Measurements from ENCODE around the gene NOMO2.
"Not testable (repeated sequence)": the region's sequence is repeated elsewhere in the genome, so short reads cannot be mapped to it uniquely, and the experiment has no call there.

Gene NOMO2

GRCh38 chr16:18401159-18401558 lies 160.7 kb downstream of the NOMO2 start:
- not testable (repeated sequence) for H3K4me2 ChIP-seq (ENCODE audit: low read length); H3K79me2 ChIP-seq (ENCODE audit: control insufficient read depth, insufficient read depth, low read length); H4K5ac ChIP-seq (ENCODE audit: low read length); H3K4me3 ChIP-seq (ENCODE audit: low read length); H3K9ac ChIP-seq (ENCODE audit: low read length); H2AK5ac ChIP-seq (ENCODE audit: low read length); H3K36me3 ChIP-seq (ENCODE audit: control insufficient read depth, insufficient read depth, low read length); H3K23ac ChIP-seq (ENCODE audit: low read length); H3K18ac ChIP-seq (ENCODE audit: low read length); DNase-seq; H2BK5ac ChIP-seq (ENCODE audit: low read length); H4K8ac ChIP-seq (ENCODE audit: low read depth, low read length); H3K4ac ChIP-seq (ENCODE audit: low read depth, low read length); H3K79me1 ChIP-seq (ENCODE audit: low read length); H3K27ac ChIP-seq (ENCODE audit: low read depth, low read length); H3K56ac ChIP-seq (ENCODE audit: low read length); H3K4me1 ChIP-seq (ENCODE audit: control insufficient read depth, low read depth, low read length); H2BK15ac ChIP-seq (replicated peaks; ENCODE audit: low read depth); H2BK120ac ChIP-seq (ENCODE audit: low read depth, low read length); H3K27me3 ChIP-seq (ENCODE audit: insufficient read depth, low read length, poor library complexity)
- no CpG with 5 or more reads among the region's 38 CpGs for WGBS (ENCODE audit: extremely low coverage, insufficient coverage, low lambda C conversion rate)

DNA sequence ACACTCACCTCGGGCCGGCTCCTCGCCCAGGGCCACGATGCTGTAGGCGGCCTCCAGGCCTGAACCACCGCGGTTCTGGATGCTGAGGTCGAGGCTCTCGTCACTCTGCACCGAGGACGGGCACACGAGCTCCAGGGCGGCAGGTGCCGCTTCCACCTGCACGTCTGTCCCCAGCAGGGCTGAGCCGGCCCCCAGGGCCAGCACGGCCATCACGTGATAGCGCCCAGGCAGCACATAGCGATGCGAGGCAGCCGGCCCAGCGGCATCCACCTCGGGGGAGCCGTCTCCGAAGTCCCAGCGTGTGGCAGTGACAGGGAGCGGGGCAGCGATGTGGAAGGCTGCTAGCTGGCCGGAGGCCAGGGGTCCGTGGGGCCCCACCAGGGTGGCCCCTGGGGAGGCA lies 167.5 kb downstream of the NOMO2 start:
- H3K4ac ChIP-seq (ENCODE audit: low read depth, low read length); H3K18ac ChIP-seq (ENCODE audit: low read length); H2BK15ac ChIP-seq (replicated peaks; ENCODE audit: low read depth); H3K4me3 ChIP-seq (ENCODE audit: low read length); H3K27me3 ChIP-seq (ENCODE audit: insufficient read depth, low read length, poor library complexity); H2BK5ac ChIP-seq (ENCODE audit: low read length); H4K5ac ChIP-seq (ENCODE audit: low read length); H3K9ac ChIP-seq (ENCODE audit: low read length); H3K79me2 ChIP-seq (ENCODE audit: control insufficient read depth, insufficient read depth, low read length); H2AK5ac ChIP-seq (ENCODE audit: low read length); H3K4me1 ChIP-seq (ENCODE audit: control insufficient read depth, low read depth, low read length); DNase-seq; H3K56ac ChIP-seq (ENCODE audit: low read length); H2BK120ac ChIP-seq (ENCODE audit: low read depth, low read length); H3K79me1 ChIP-seq (ENCODE audit: low read length); H3K4me2 ChIP-seq (ENCODE audit: low read length); H4K8ac ChIP-seq (ENCODE audit: low read depth, low read length); H3K36me3 ChIP-seq (ENCODE audit: control insufficient read depth, insufficient read depth, low read length); H3K23ac ChIP-seq (ENCODE audit: low read length); H3K27ac ChIP-seq (ENCODE audit: low read depth, low read length): not testable (repeated sequence)
- no CpG with 5 or more reads among the region's 31 CpGs for WGBS (ENCODE audit: extremely low coverage, insufficient coverage, low lambda C conversion rate)

DNA sequence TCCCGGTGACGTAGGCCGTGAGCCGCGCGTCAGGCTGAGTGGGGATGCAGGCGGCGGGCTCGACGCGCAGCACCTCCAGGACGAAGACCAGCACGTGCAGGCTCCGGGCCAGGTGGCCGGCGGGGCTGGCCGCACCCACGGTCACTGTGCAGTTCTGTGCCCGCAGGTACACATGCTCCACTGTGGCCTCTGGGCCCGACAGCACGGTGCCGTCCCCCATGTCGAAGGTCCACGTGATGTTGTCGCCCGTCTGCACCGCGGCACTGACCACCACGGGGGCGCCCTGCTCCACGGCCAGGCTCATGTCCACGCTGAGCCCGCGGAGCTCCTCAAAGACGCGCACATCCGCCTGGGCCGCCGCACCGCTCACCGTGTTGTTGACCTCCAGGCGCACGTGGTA lies 174.1 kb downstream of the NOMO2 start:
- not testable (repeated sequence) for H2AK5ac ChIP-seq (ENCODE audit: low read length); H3K79me2 ChIP-seq (ENCODE audit: control insufficient read depth, insufficient read depth, low read length); H3K9ac ChIP-seq (ENCODE audit: low read length); H3K18ac ChIP-seq (ENCODE audit: low read length); H3K4ac ChIP-seq (ENCODE audit: low read depth, low read length); H3K56ac ChIP-seq (ENCODE audit: low read length); H2BK15ac ChIP-seq (replicated peaks; ENCODE audit: low read depth); H3K36me3 ChIP-seq (ENCODE audit: control insufficient read depth, insufficient read depth, low read length); H4K8ac ChIP-seq (ENCODE audit: low read depth, low read length); H3K4me1 ChIP-seq (ENCODE audit: control insufficient read depth, low read depth, low read length); H3K27me3 ChIP-seq (ENCODE audit: insufficient read depth, low read length, poor library complexity); H4K5ac ChIP-seq (ENCODE audit: low read length); H3K27ac ChIP-seq (ENCODE audit: low read depth, low read length); H3K23ac ChIP-seq (ENCODE audit: low read length); H3K4me3 ChIP-seq (ENCODE audit: low read length); H3K79me1 ChIP-seq (ENCODE audit: low read length); DNase-seq; H3K4me2 ChIP-seq (ENCODE audit: low read length); H2BK5ac ChIP-seq (ENCODE audit: low read length); H2BK120ac ChIP-seq (ENCODE audit: low read depth, low read length)
- WGBS (ENCODE audit: extremely low coverage, insufficient coverage, low lambda C conversion rate) = no CpG with 5 or more reads among the region's 43 CpGs

GRCh38 chr16:18386517-18386916 lies 175.4 kb downstream of the NOMO2 start:
- H3K4me2 ChIP-seq (ENCODE audit: low read length); H3K4me3 ChIP-seq (ENCODE audit: low read length); H2BK15ac ChIP-seq (replicated peaks; ENCODE audit: low read depth); H4K5ac ChIP-seq (ENCODE audit: low read length); H3K79me2 ChIP-seq (ENCODE audit: control insufficient read depth, insufficient read depth, low read length); H3K27me3 ChIP-seq (ENCODE audit: insufficient read depth, low read length, poor library complexity); H2BK120ac ChIP-seq (ENCODE audit: low read depth, low read length); H2AK5ac ChIP-seq (ENCODE audit: low read length); H2BK5ac ChIP-seq (ENCODE audit: low read length); H3K9ac ChIP-seq (ENCODE audit: low read length); H3K79me1 ChIP-seq (ENCODE audit: low read length); H4K8ac ChIP-seq (ENCODE audit: low read depth, low read length); H3K27ac ChIP-seq (ENCODE audit: low read depth, low read length); H3K4me1 ChIP-seq (ENCODE audit: control insufficient read depth, low read depth, low read length); H3K36me3 ChIP-seq (ENCODE audit: control insufficient read depth, insufficient read depth, low read length); H3K23ac ChIP-seq (ENCODE audit: low read length); H3K4ac ChIP-seq (ENCODE audit: low read depth, low read length); H3K18ac ChIP-seq (ENCODE audit: low read length); H3K56ac ChIP-seq (ENCODE audit: low read length); DNase-seq: not testable (repeated sequence)
- no CpG with 5 or more reads among the region's 25 CpGs for WGBS (ENCODE audit: extremely low coverage, insufficient coverage, low lambda C conversion rate)

- not testable (repeated sequence) for H3K23ac ChIP-seq (ENCODE audit: low read length); H3K79me1 ChIP-seq (ENCODE audit: low read length); H2BK120ac ChIP-seq (ENCODE audit: low read depth, low read length); H2BK5ac ChIP-seq (ENCODE audit: low read length); H4K8ac ChIP-seq (ENCODE audit: low read depth, low read length); H3K4me3 ChIP-seq (ENCODE audit: low read length); H3K18ac ChIP-seq (ENCODE audit: low read length); H3K79me2 ChIP-seq (ENCODE audit: control insufficient read depth, insufficient read depth, low read length); H3K4me1 ChIP-seq (ENCODE audit: control insufficient read depth, low read depth, low read length); H3K56ac ChIP-seq (ENCODE audit: low read length); H3K27ac ChIP-seq (ENCODE audit: low read depth, low read length); H2AK5ac ChIP-seq (ENCODE audit: low read length); DNase-seq; H4K5ac ChIP-seq (ENCODE audit: low read length); H3K9ac ChIP-seq (ENCODE audit: low read length); H3K36me3 ChIP-seq (ENCODE audit: control insufficient read depth, insufficient read depth, low read length); H2BK15ac ChIP-seq (replicated peaks; ENCODE audit: low read depth); H3K4me2 ChIP-seq (ENCODE audit: low read length); H3K27me3 ChIP-seq (ENCODE audit: insufficient read depth, low read length, poor library complexity); H3K4ac ChIP-seq (ENCODE audit: low read depth, low read length)
- no CpG with 5 or more reads among the region's 33 CpGs for WGBS (ENCODE audit: extremely low coverage, insufficient coverage, low lambda C conversion rate)
Observed at GRCh38 chr16:18385285-18385684, 176.6 kb downstream of the NOMO2 start.

- H3K27me3 ChIP-seq (ENCODE audit: insufficient read depth, low read length, poor library complexity); H4K8ac ChIP-seq (ENCODE audit: low read depth, low read length); H3K4ac ChIP-seq (ENCODE audit: low read depth, low read length); H3K79me2 ChIP-seq (ENCODE audit: control insufficient read depth, insufficient read depth, low read length); DNase-seq; H3K4me3 ChIP-seq (ENCODE audit: low read length); H3K36me3 ChIP-seq (ENCODE audit: control insufficient read depth, insufficient read depth, low read length); H2BK120ac ChIP-seq (ENCODE audit: low read depth, low read length); H2AK5ac ChIP-seq (ENCODE audit: low read length); H4K5ac ChIP-seq (ENCODE audit: low read length); H3K4me1 ChIP-seq (ENCODE audit: control insufficient read depth, low read depth, low read length); H3K18ac ChIP-seq (ENCODE audit: low read length); H3K23ac ChIP-seq (ENCODE audit: low read length); H3K4me2 ChIP-seq (ENCODE audit: low read length); H3K56ac ChIP-seq (ENCODE audit: low read length); H3K79me1 ChIP-seq (ENCODE audit: low read length); H3K9ac ChIP-seq (ENCODE audit: low read length); H2BK5ac ChIP-seq (ENCODE audit: low read length); H2BK15ac ChIP-seq (replicated peaks; ENCODE audit: low read depth); H3K27ac ChIP-seq (ENCODE audit: low read depth, low read length): not testable (repeated sequence)
- no CpG with 5 or more reads among the region's 31 CpGs for WGBS (ENCODE audit: extremely low coverage, insufficient coverage, low lambda C conversion rate)
Observed at GRCh38 chr16:18384869-18385268, 177.0 kb downstream of the NOMO2 start.
